Upper lobe of left lung (tissue), 6 donors: ENCODE results near the gene GDF2. TPM values are rescaled to one million over a fixed set of nuclear protein-coding genes. Genes with fewer than 3 reads are reported as not detected.

Source experiments
- ATAC-seq, 2 donors: fragments of 200-7000 bp; cut with Tn5 transposase; one replicate each; pipeline ENCODE4 v1.9.1; 2022; ENCODE audit warnings: mild to moderate bottlenecking in 2 of 2, moderate library complexity in 2 of 2; ENCODE audit not compliant: low FRiP score in 2 of 2
- DNase-seq, 2 donors: peaks; one replicate each; pipeline ENCODE4 v3.0.0-alpha.2; 2019 to 2020
- H3K27ac ChIP-seq, 4 donors: fragments of 200-600 bp; sonication (generic); one replicate each; pipeline ENCODE4 v1.5.1; 2016 to 2019
- H3K27me3 ChIP-seq, 4 donors: fragments of 200-600 bp; sonication (generic); one replicate each; pipeline ENCODE4 v1.5.1; 2017 to 2019
- H3K36me3 ChIP-seq, 4 donors: fragments of 200-600 bp; sonication (generic); one replicate each; pipeline ENCODE4 v1.5.1; 2016 to 2019
- H3K4me1 ChIP-seq, 4 donors: fragments of 200-600 bp; sonication (generic); one replicate each; pipeline ENCODE4 v1.5.1; 2018 to 2019
- H3K4me3 ChIP-seq, 4 donors: fragments of 200-600 bp; sonication (generic); one replicate each; pipeline ENCODE4 v1.5.1; 2017 to 2019; ENCODE audit warnings: mild to moderate bottlenecking in 2 of 4, moderate library complexity in 1 of 4
- H3K9me3 ChIP-seq, 4 donors: fragments of 200-600 bp; sonication (generic); one replicate each; pipeline ENCODE4 v1.5.1; 2018 to 2019
- CTCF ChIP-seq, 6 experiments: fragments of 450-650 bp in 4 of 6; fragments of 200-600 bp in 2 of 6; sonication (generic) in 2 of 6; IDR thresholded peaks; one replicate each; pipeline ENCODE4 v1.5.1; 2016 to 2019; ENCODE audit warnings: antibody characterized with exemption in 6 of 6
- EP300 ChIP-seq, 4 donors: sonication (generic); formaldehyde crosslinking; IDR thresholded peaks; one replicate each; pipeline ENCODE4 v1.5.1; 2017; ENCODE audit warnings: antibody characterized with exemption in 4 of 4, control low read depth in 2 of 4
- POLR2A ChIP-seq, 4 donors: fragments of 450-650 bp; IDR thresholded peaks; one replicate each; pipeline ENCODE4 v1.5.1; 2016 to 2017; ENCODE audit warnings: antibody characterized with exemption in 4 of 4, mild to moderate bottlenecking in 2 of 4
- POLR2AphosphoS5 ChIP-seq, 2 donors: sonication (generic); formaldehyde crosslinking; IDR thresholded peaks; one replicate each; pipeline ENCODE4 v1.5.1; 2017; ENCODE audit warnings: antibody characterized with exemption in 2 of 2
- WGBS, 2 donors: methylation state at CpG; one replicate each; pipeline ENCODE4 v1.1.5; 2017 to 2018; 5-methylcytosine and 5-hydroxymethylcytosine counted together
- total RNA-seq, 6 donors: library from RNA; depleted of rRNA in 4 of 6; stranded (reverse); fragments of >200 nt in 4 of 6; gene quantifications; one replicate each; pipeline versions ENCODE4 v1.1.0 to v1.2.1, GENCODE V29; 2016 to 2021
- donor health status: DM: no; HTN: no; CAD: no; lungs with moderate emphysema.
- donor health status: DM: no; HTN: yes; CAD: no; lungs with severe emphysema.

GDF2 gene
- total RNA-seq, 6 donors from 2014 or later = not detected

GRCh38 chr10:47332371-47332770, 10.1 kb downstream of the GDF2 start:
- Histone ChIP-seq H3K27me3 (no peaks in the 10 kb centered on the region), H3K36me3 (no peaks in the 10 kb centered on the region), H3K27ac (no peak overlapping the region), H3K4me3 (no peak overlapping the region), H3K9me3 (no peaks in the 10 kb centered on the region), H3K4me1 (no peaks in the 10 kb centered on the region)
- TF ChIP-seq POLR2AphosphoS5 (IDR thresholded peaks at IDR 0.05) = no peak
- TF ChIP-seq POLR2A (IDR thresholded peaks at IDR 0.05) = no peak
- TF ChIP-seq EP300 (IDR thresholded peaks at IDR 0.05) = no peak
- TF ChIP-seq CTCF (IDR thresholded peaks at IDR 0.05) = no peak
- DNase-seq (no peak), ATAC-seq (no peak)
- 81% methylated on average over 3 of the region's 3 CpGs for WGBS, 2 donors

- no peak for DNase-seq
- no peak for ATAC-seq
- TF ChIP-seq POLR2AphosphoS5 (IDR thresholded peaks at IDR 0.05) (no peak), POLR2A (IDR thresholded peaks at IDR 0.05) (no peak), EP300 (IDR thresholded peaks at IDR 0.05) (no peak), CTCF (IDR thresholded peaks at IDR 0.05) (no peak)
- Histone ChIP-seq H3K36me3 (no peaks in the 10 kb centered on the region), H3K9me3 (no peaks in the 10 kb centered on the region), H3K27me3 (no peaks in the 10 kb centered on the region), H3K4me1 (no peaks in the 10 kb centered on the region), H3K27ac (no peak overlapping the region), H3K4me3 (no peak overlapping the region)
- WGBS, 2 donors = 85 to 86% methylated on average over 3 of the region's 3 CpGs
These were observed 10.7 kb downstream of the GDF2 start for GRCh38 chr10:47332946-47333345.

GRCh38 chr10:47333532-47333931, 11.3 kb downstream of the GDF2 start:
- WGBS, 2 donors = 88 to 89% methylated on average over 6 of the region's 6 CpGs
- Histone ChIP-seq H3K9me3 (no peaks in the 10 kb centered on the region), H3K27me3 (no peaks in the 10 kb centered on the region), H3K4me3 (no peak overlapping the region), H3K4me1 (no peaks in the 10 kb centered on the region), H3K36me3 (no peaks in the 10 kb centered on the region), H3K27ac (no peak overlapping the region)
- TF ChIP-seq POLR2A (IDR thresholded peaks at IDR 0.05) (no peak), CTCF (IDR thresholded peaks at IDR 0.05) (no peak), EP300 (IDR thresholded peaks at IDR 0.05) (no peak), POLR2AphosphoS5 (IDR thresholded peaks at IDR 0.05) (no peak)
- DNase-seq = no peak
- ATAC-seq = no peak

- TF ChIP-seq EP300 (IDR thresholded peaks at IDR 0.05) (no peak), POLR2A (IDR thresholded peaks at IDR 0.05) (no peak), POLR2AphosphoS5 (IDR thresholded peaks at IDR 0.05) (no peak), CTCF (IDR thresholded peaks at IDR 0.05) (no peak)
- no peak for DNase-seq
- WGBS, 2 donors = 86 to 89% methylated on average over 8 of the region's 8 CpGs
- no peak for ATAC-seq
- no peaks in the 10 kb centered on the region for H3K27me3 ChIP-seq
- H3K36me3 ChIP-seq = no peaks in the 10 kb centered on the region
- no peaks in the 10 kb centered on the region for H3K9me3 ChIP-seq
- H3K4me1 ChIP-seq = no peaks in the 10 kb centered on the region
- no peak overlapping the region for H3K27ac ChIP-seq
- no peak overlapping the region for H3K4me3 ChIP-seq
These were observed 12.4 kb downstream of the GDF2 start for GRCh38 chr10:47334466-47335295.

GRCh38 chr10:47335906-47336305, 13.7 kb downstream of the GDF2 start:
- no peaks in the 10 kb centered on the region for H3K4me1 ChIP-seq
- H3K9me3 ChIP-seq = no peaks in the 10 kb centered on the region

More at GRCh38 chr10:47335906-47336305, 13.7 kb downstream of the GDF2 start:
- no peaks in the 10 kb centered on the region for H3K36me3 ChIP-seq
- H3K4me3 ChIP-seq = no peak overlapping the region
- WGBS, 2 donors = 82 to 97% methylated on average over 2 to 5 of the region's 5 CpGs
- TF ChIP-seq POLR2AphosphoS5 (IDR thresholded peaks at IDR 0.05) = no peak
- no peak for TF ChIP-seq CTCF (IDR thresholded peaks at IDR 0.05)
- TF ChIP-seq EP300 (IDR thresholded peaks at IDR 0.05) = no peak
- TF ChIP-seq POLR2A (IDR thresholded peaks at IDR 0.05) = no peak
- H3K27ac ChIP-seq = no peak overlapping the region
- H3K27me3 ChIP-seq = no peaks in the 10 kb centered on the region
- DNase-seq (no peak), ATAC-seq (no peak)
